ENCODE measurements around the gene TMEM178B. TPM values are rescaled to one million over a fixed set of nuclear protein-coding genes. Genes with fewer than 3 reads are reported as not detected.

The TMEM178B gene
- polyA plus RNA-seq, 1 donor from 2014 or later: 40.7 TPM

GRCh38 chr7:141431140-141431479 lies 357.2 kb downstream of the TMEM178B start:
- Histone ChIP-seq H3K4me2 (ENCODE audit: low read length) (no peak overlapping the region), H3K9me2 (ENCODE audit: insufficient read depth, low read length) (no peaks in the 10 kb centered on the region), H4K20me1 (ENCODE audit: insufficient read depth) (no peaks in the 10 kb centered on the region), H2AFZ (ENCODE audit: low read depth, low read length) (no peak overlapping the region), H3K79me2 (replicated peaks; ENCODE audit: insufficient read depth, low read length) (no peaks in the 10 kb centered on the region), H3K9me3 (ENCODE audit: low read length) (peaks cover 3% of the 10 kb centered on the region), H3K4me3 (ENCODE audit: low read length) (no peak overlapping the region), H3F3A (ENCODE audit: insufficient read depth, low read length, poor library complexity, severe bottlenecking) (peaks cover 4% of the 10 kb centered on the region), H3K9ac (ENCODE audit: low read length) (peak overlapping the region; percentile 2), H3K27ac (ENCODE audit: low read length) (peak overlapping the region; percentile 31), H3K27me3 (ENCODE audit: insufficient read depth, low read depth, low read length) (no peaks in the 10 kb centered on the region), H3K36me3 (ENCODE audit: insufficient read depth, low read length) (no peaks in the 10 kb centered on the region)
- TF ChIP-seq TAF1 (IDR thresholded peaks at IDR 0.05; ENCODE audit: low read depth): no peak
- TF ChIP-seq EZH2 (IDR thresholded peaks at IDR 0.05; ENCODE audit: borderline replicate concordance, insufficient read depth, low read length, poor library complexity, severe bottlenecking): no peak
- TF ChIP-seq EP300 (conservative IDR thresholded peaks at IDR 0.05; ENCODE audit: poor library complexity, severe bottlenecking): no peak
- TF ChIP-seq POLR2AphosphoS5 (IDR thresholded peaks at IDR 0.05): no peak
- TF ChIP-seq SMC3 (conservative IDR thresholded peaks at IDR 0.05; ENCODE audit: poor library complexity): no peak
- no peak for TF ChIP-seq RAD21 (conservative IDR thresholded peaks at IDR 0.05)
- TF ChIP-seq REST (IDR thresholded peaks at IDR 0.05; ENCODE audit: borderline replicate concordance): no peak
- TF ChIP-seq MXI1 (conservative IDR thresholded peaks at IDR 0.05; ENCODE audit: poor library complexity, severe bottlenecking): no peak
- TF ChIP-seq, protein P1, sequence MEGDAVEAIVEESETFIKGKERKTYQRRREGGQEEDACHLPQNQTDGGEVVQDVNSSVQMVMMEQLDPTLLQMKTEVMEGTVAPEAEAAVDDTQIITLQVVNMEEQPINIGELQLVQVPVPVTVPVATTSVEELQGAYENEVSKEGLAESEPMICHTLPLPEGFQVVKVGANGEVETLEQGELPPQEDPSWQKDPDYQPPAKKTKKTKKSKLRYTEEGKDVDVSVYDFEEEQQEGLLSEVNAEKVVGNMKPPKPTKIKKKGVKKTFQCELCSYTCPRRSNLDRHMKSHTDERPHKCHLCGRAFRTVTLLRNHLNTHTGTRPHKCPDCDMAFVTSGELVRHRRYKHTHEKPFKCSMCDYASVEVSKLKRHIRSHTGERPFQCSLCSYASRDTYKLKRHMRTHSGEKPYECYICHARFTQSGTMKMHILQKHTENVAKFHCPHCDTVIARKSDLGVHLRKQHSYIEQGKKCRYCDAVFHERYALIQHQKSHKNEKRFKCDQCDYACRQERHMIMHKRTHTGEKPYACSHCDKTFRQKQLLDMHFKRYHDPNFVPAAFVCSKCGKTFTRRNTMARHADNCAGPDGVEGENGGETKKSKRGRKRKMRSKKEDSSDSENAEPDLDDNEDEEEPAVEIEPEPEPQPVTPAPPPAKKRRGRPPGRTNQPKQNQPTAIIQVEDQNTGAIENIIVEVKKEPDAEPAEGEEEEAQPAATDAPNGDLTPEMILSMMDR (IDR thresholded peaks at IDR 0.05; ENCODE audit: poor library complexity, severe bottlenecking): no peak

DNA sequence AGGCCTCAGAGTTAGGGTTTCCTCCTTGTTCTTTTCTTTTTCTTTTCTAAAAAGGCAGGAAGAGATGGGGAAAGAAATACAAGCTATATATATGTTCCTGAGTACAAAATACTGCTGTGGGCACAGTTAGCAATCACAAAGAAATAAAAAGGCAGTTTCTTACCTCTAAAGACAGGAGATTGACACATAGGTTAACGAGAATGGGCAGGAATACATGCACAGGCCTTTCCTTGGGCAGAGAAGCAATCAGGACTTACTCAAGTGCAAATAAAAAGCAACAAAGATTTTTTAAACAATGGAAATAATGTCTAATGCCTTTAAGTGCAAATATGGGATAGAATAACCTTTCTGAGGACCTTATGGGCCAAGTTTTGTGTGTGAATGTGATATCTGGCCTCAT lies 357.8 kb downstream of the TMEM178B start:
- Histone ChIP-seq H2AFZ (ENCODE audit: low read depth, low read length) (no peak overlapping the region), H3K4me3 (ENCODE audit: low read length) (no peak overlapping the region), H3K9ac (ENCODE audit: low read length) (peak overlapping the region; percentile 2), H3K27ac (ENCODE audit: low read length) (peak overlapping the region; percentile 31), H3K9me2 (ENCODE audit: insufficient read depth, low read length) (no peaks in the 10 kb centered on the region), H3K36me3 (ENCODE audit: insufficient read depth, low read length) (no peaks in the 10 kb centered on the region), H3K9me3 (ENCODE audit: low read length) (peaks cover 3% of the 10 kb centered on the region), H4K20me1 (ENCODE audit: insufficient read depth) (no peaks in the 10 kb centered on the region), H3K79me2 (replicated peaks; ENCODE audit: insufficient read depth, low read length) (no peaks in the 10 kb centered on the region), H3K27me3 (ENCODE audit: insufficient read depth, low read depth, low read length) (no peaks in the 10 kb centered on the region), H3F3A (ENCODE audit: insufficient read depth, low read length, poor library complexity, severe bottlenecking) (peaks cover 4% of the 10 kb centered on the region), H3K4me2 (ENCODE audit: low read length) (no peak overlapping the region)
- TF ChIP-seq MXI1 (conservative IDR thresholded peaks at IDR 0.05; ENCODE audit: poor library complexity, severe bottlenecking) (no peak), REST (IDR thresholded peaks at IDR 0.05; ENCODE audit: borderline replicate concordance) (no peak), EZH2 (IDR thresholded peaks at IDR 0.05; ENCODE audit: borderline replicate concordance, insufficient read depth, low read length, poor library complexity, severe bottlenecking) (no peak), TAF1 (IDR thresholded peaks at IDR 0.05; ENCODE audit: low read depth) (no peak), RAD21 (conservative IDR thresholded peaks at IDR 0.05) (no peak), EP300 (conservative IDR thresholded peaks at IDR 0.05; ENCODE audit: poor library complexity, severe bottlenecking) (no peak), SMC3 (conservative IDR thresholded peaks at IDR 0.05; ENCODE audit: poor library complexity) (no peak), POLR2AphosphoS5 (IDR thresholded peaks at IDR 0.05) (no peak)
- TF ChIP-seq, protein P1 (IDR thresholded peaks at IDR 0.05; ENCODE audit: poor library complexity, severe bottlenecking): no peak

Data from neural cell (in vitro differentiated cells).